Measurements from ENCODE around the gene SCGB1C2. TPM values are rescaled to one million over a fixed set of nuclear protein-coding genes. Genes with fewer than 3 reads are reported as not detected.

Gene SCGB1C2
- total and polyA plus RNA-seq, 7 donors: not detected

GRCh38 chr17:181245-182049 is 44.1 kb downstream of the SCGB1C2 start, which contains the start of gene DOC2B:
TSS of gene DOC2B (minus strand) at chr17:181650. CDS start at chr17:181479, 171 bp downstream.
- no peaks in the 10 kb centered on the region for H3K9me3 ChIP-seq
- TF ChIP-seq POLR2A (IDR thresholded peaks at IDR 0.05): no peak
- no peak for TF ChIP-seq CTCF (IDR thresholded peaks at IDR 0.05)
- no peak for TF ChIP-seq EP300 (IDR thresholded peaks at IDR 0.05)
- no peak for TF ChIP-seq POLR2AphosphoS5 (IDR thresholded peaks at IDR 0.05)
- H3K27ac ChIP-seq: peak within 1 kb of the TSS; percentile 47 to 64 (median 56)
- no peak for DNase-seq
- H3K27me3 ChIP-seq: peaks cover 14 to 68% (median 39%) of the 10 kb centered on the region in 3 donors
- peaks cover 0 to 21% (median 17%) of the 10 kb centered on the region in 4 donors for H3K4me1 ChIP-seq
- intact Hi-C loops (cut with DNase I): no loop called here
- H3K4me3 ChIP-seq: peak within 1 kb of the TSS in 3 of 4 donors; percentile 32 to 49 (median 45)
- H3K36me3 ChIP-seq: no peaks in the 10 kb centered on the region
- 4% methylated on average over 120 of the region's 120 CpGs for WGBS, 2 donors

DNA sequence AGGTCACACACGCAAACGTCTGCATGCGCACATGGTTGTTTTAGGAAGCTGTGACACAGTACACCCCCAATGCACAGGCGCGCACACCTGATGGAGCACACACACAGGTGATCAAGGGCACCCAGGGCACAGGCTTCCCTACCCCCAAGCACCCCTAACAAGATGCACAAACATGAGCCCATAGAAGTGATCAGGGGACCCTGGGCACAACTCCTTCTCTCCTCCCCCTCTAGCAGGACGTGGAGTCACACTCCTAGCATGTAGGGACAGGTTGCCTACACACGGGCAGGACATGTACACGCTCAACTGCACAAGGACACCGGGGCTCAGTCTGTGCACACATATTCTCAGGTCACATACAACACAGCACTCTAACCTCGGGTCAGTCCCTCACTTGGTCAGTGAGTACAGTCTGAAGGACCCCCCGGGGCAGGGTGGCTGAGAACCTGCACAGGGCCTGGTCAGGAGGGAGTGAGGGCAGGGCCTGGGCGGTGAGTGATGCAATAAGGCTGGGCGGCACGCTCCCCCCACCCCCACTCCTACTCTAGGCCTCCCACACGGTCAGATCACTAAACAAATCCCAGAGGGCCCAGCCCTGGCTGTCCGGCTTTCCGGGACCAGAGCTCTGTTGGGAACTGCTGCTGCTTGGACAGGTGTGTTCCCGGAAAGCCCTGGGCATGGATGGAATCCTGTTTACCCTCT is 44.8 kb downstream of the SCGB1C2 start:
- H3K27me3 ChIP-seq: peaks cover 14 to 66% (median 39%) of the 10 kb centered on the region in 3 donors
- peaks cover 0 to 21% (median 17%) of the 10 kb centered on the region in 4 donors for H3K4me1 ChIP-seq
- 40 to 61% methylated on average over 18 of the region's 18 CpGs for WGBS, 2 donors
- H3K36me3 ChIP-seq: no peaks in the 10 kb centered on the region
- TF ChIP-seq EP300 (IDR thresholded peaks at IDR 0.05) (no peak), CTCF (IDR thresholded peaks at IDR 0.05) (no peak), POLR2A (IDR thresholded peaks at IDR 0.05) (no peak), POLR2AphosphoS5 (IDR thresholded peaks at IDR 0.05) (no peak)
- H3K27ac ChIP-seq: peak overlapping the region in 1 of 4 donors; percentile 8
- H3K9me3 ChIP-seq: no peaks in the 10 kb centered on the region
- no peak for DNase-seq
- intact Hi-C loops (cut with DNase I): no loop called here
- H3K4me3 ChIP-seq: peak overlapping the region in 2 of 4 donors; percentile 37 to 41

- TF ChIP-seq POLR2AphosphoS5 (IDR thresholded peaks at IDR 0.05): no peak
- TF ChIP-seq EP300 (IDR thresholded peaks at IDR 0.05): no peak
- no peak for TF ChIP-seq POLR2A (IDR thresholded peaks at IDR 0.05)
- TF ChIP-seq CTCF (IDR thresholded peaks at IDR 0.05): no peak
- peaks cover 14 to 58% (median 39%) of the 10 kb centered on the region in 3 donors for H3K27me3 ChIP-seq
- DNase-seq: no peak
- H3K27ac ChIP-seq: no peak overlapping the region
- intact Hi-C loops (cut with DNase I): no loop called here
- H3K36me3 ChIP-seq: no peaks in the 10 kb centered on the region
- H3K9me3 ChIP-seq: no peaks in the 10 kb centered on the region
- H3K4me1 ChIP-seq: peaks cover 0 to 21% (median 17%) of the 10 kb centered on the region in 4 donors
- no peak overlapping the region for H3K4me3 ChIP-seq
- WGBS, 2 donors: 88% methylated on average over 8 of the region's 8 CpGs
These were observed 45.7 kb downstream of the SCGB1C2 start for GRCh38 chr17:183021-183420.

GRCh38 chr17:185445-186138 is 48.2 kb downstream of the SCGB1C2 start:
- 26 to 57% methylated on average over 14 of the region's 14 CpGs for WGBS, 2 donors
- DNase-seq: no peak
- intact Hi-C loops (cut with DNase I): no loop called here
- Histone ChIP-seq H3K4me3 (no peak overlapping the region), H3K27ac (no peak overlapping the region), H3K27me3 (peaks cover 10 to 34% (median 21%) of the 10 kb centered on the region in 3 donors), H3K9me3 (no peaks in the 10 kb centered on the region), H3K4me1 (peaks cover 0 to 12% (median 9%) of the 10 kb centered on the region in 4 donors), H3K36me3 (no peaks in the 10 kb centered on the region)
- TF ChIP-seq POLR2AphosphoS5 (IDR thresholded peaks at IDR 0.05) (no peak), CTCF (IDR thresholded peaks at IDR 0.05) (no peak), POLR2A (IDR thresholded peaks at IDR 0.05) (no peak), EP300 (IDR thresholded peaks at IDR 0.05) (no peak)
